ENCODE data around the gene DDX42.

DNA sequence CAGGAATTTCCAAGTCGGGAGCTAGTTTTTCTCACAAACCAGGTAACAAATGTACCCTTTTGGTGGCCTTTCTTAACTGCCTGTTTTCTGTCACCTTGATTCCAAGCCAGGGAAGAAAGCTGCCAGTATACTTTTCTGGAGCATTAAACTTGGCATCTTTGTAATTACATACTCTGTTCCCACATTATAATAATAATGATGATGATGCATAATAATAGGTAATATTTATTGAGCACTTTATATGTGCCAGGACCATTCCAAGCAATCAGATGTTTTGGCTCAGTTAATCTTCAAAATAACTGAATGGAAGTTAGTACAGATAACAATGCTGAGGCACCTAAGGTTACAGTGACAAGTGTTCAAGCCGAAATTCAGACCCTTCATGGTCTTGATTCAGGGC lies 42.2 kb downstream of the DDX42 start:
- TF ChIP-seq POLR2A (IDR thresholded peaks at IDR 0.05; ENCODE audit: low read length) (no peak), CHD4 (IDR thresholded peaks at IDR 0.05; ENCODE audit: borderline replicate concordance) (no peak), FOSB (CRISPR knock-in tag; IDR thresholded peaks at IDR 0.05) (no peak), CTCF (IDR thresholded peaks at IDR 0.05) (no peak), MAZ (IDR thresholded peaks at IDR 0.05; ENCODE audit: borderline replicate concordance, low read depth, low read length) (no peak), HDAC2 (IDR thresholded peaks at IDR 0.05) (no peak), TP53 (CRISPR knock-in tag; IDR thresholded peaks at IDR 0.05) (no peak), RAD21 (conservative IDR thresholded peaks at IDR 0.05 in 1 of 2, IDR thresholded peaks at IDR 0.05 in 1 of 2) (no peak), CHD2 (IDR thresholded peaks at IDR 0.05; ENCODE audit: low read length, partially characterized antibody) (no peak), BHLHE40 (IDR thresholded peaks at IDR 0.05; ENCODE audit: low read depth, low read length) (no peak), EP300 (IDR thresholded peaks at IDR 0.05) (no peak)
